DMS153 treated with DMSO at 0.1 percent for 48 hours (cell line): Measurements from ENCODE around the gene CELA1.

ENCODE experiments used
- DNase-seq: peaks from one replicate; lab custom pipeline; 2025; ENCODE audit not compliant: unreplicated experiment; lab: John Stamatoyannopoulos, UW

Gene CELA1

GRCh38 chr12:51346581-51346980 lies at the start of gene CELA1:
Gene CELA1, minus strand, starts transcription at chr12:51346679. Its CDS starts 41 bp downstream, at chr12:51346638.
- no peak for DNase-seq

DNA sequence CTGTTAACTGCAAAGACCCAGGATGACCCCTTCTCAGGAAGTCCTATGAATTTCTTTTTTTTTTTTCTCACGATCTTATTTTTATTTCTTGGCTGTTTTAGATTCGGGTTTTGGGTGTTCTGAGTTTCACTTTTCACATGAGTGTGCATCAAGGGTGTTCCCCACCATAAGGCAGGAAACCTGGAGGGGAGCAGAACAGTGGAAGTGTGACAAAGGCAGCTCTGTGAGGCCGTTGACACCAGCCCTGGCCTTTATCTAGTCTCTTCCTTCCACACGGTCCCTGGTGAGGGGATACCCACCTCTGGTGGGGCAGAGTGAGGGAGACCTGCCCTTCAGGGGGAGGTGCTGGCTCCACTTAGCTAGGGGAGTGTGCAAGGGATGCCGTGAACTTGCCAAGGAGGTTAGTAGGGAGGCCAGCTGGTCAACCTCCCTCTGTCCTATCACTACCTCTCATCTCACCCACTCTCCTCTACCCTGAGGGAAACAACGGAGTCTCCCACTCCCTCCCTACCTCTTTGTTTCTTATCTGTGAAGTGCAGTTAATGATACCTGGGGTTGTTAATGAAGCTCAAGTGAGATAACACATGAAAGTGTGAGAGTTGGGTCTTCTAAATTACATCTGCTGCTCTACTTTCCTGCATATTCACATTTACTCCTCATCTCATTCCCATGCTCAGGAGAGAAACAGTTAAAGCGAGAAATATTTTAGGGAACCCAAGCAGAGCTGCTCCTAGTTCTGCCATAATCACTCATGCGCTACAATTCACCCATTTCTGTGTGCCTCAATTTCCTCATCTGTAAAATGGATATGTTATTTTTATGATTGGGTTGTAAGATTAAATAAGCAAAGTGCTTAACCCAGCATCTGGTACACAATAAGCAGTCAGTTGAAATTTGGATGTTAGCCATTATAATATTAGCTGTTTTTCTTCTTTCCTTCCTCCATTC lies 49.1 kb upstream of the CELA1 start:
- DNase-seq = no peak

GRCh38 chr12:51393676-51394545 lies 47.4 kb upstream of the CELA1 start:
- DNase-seq = no peak

GRCh38 chr12:51392556-51393237 lies 46.2 kb upstream of the CELA1 start:
- no peak for DNase-seq

GRCh38 chr12:51391283-51392123 lies 45.0 kb upstream of the CELA1 start, which contains the start of gene GALNT6:
Gene GALNT6, minus strand, starts transcription at chr12:51391406. Its CDS starts 11,625 bp downstream, at chr12:51379781.
- DNase-seq = no peak

GRCh38 chr12:51390891-51391282 lies 44.4 kb upstream of the CELA1 start:
- DNase-seq = no peak

DNA sequence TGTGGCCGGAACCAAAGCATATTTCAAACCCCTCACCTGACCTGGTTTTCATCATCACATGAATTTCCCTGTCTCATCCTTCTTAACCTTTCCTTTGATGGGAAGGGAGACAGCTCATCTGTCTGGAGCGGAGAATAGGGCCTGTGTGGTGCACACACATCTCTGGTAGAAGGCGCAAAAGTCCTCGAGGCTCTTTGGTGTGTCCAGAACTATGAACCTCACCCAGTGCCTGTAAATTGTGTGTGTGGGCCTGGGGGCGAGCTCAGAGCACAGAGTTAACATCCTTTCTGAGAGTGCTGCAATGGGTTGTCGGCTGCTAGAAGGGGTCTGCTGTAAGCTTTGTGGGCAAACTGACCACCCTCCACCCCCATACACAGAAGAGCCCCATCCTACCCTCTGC lies 44.0 kb upstream of the CELA1 start:
- no peak for DNase-seq

DNA sequence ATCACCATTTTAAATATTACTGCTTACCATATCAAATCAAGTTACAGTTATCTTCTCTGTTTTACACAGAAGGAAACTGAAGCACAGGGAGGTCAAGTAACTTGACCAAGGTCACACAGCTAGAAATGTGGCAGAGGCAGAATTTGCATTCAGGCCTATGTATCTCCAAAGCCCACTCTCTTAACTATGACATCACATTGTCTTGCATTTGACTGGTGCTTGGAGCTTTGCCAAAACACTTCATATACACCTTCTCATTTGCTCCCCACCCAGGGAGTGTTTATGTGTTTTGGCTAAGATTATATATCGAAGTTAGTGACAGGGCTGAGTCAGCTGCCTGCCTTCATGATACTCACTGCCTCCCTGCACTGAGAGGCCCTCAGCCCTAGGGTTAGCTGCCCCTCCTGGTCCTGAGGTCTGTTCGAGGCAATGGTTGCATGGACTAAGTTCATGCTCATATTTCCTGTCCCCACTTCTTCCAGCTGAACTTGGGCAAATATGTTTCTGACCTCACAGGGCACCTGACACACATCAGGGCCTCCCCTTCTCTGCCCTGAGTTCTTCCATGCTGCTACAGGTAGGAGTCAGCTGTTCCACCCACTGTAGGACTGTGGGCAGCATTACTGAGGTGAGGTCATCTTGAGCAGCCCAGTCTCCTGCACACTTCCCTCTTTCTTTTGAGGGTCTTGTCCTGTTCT lies 43.0 kb upstream of the CELA1 start:
- no peak for DNase-seq

DNA sequence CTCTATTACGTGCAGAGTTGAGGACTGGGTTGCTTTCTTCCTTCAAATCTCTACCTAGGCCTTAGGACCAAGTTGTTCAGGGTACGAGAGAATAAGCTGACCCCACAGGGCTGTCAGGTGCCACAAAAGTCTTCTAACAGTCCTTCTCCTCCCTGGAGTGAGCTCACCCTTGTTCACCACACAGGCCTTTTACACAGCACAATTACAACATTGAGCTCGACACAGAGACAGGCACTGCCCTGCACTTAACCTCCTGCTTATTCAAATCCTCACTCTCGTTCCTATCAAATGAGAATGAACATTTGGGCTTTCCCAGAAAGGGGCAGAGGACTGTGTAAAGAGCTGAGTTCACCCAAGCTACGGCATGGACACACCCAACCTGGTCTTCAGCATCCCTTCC lies 42.4 kb upstream of the CELA1 start:
- no peak for DNase-seq

DNA sequence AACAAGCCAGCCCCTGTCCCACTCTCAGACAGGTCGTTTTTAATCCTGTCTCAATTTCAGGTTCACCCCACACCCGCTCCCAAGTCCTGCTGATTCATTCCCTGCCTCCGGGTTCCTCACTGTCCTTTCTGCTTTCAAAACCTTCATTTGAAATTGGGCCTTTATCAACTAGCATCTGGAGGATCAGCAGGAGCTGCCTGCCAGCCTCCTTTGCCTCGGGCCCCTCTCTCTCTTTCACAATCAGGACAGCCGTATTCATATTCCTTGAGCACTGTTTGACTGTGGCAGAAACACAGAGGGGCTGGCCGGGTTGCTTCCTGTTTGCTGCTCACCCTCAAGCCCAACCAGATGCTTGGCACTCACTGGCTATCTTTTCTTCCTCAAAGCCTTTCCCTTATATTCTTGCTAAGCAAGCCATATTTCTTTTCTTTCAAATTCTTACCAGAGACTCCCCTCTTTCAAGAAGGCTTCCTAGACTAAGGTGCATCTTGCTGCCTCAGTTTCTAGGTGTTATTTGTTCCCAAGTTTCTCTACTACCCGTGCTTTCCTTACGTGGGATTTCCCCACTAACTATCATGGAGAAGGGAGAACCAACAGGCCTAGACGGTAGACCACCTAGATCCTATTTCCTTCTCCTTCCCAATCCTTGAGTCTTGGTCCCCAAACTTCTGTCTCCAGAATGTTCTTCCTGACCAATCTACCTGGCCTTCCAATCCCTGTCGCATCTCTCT lies 41.8 kb upstream of the CELA1 start:
- DNase-seq = no peak

- DNase-seq = no peak
Observed at GRCh38 chr12:51386351-51386750, 39.9 kb upstream of the CELA1 start.

DNA sequence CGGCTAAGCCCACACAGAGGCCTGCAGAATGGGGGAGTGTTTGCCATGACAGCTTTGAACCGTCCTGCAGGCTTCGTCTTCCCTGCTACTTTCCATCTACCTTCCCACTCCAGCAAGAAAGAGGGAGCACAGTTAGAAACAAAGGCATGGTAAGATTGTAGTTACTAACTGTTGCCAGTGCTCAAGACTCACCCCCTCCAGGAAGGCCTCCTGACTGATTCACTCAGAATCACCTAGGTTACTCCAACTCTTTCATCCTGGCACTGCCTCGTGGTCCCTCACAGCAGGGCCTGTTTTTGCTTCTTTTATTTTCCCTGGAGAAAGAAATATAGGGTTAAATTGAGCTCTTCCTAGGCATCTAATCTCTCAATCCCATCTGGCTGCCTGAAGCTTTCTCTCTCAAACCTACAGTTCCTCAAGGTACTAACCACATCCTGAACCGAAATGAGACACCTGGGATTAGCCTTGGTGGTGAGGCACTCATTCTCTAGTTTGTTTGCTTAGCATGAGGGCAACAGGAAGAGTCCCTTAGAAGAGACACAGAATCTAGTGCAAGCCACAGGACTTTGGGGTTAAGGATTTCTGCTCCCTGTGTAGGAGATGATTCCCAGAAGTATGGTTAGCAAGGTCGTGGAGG lies 36.9 kb upstream of the CELA1 start:
- no peak for DNase-seq

GRCh38 chr12:51382173-51382572 lies 35.7 kb upstream of the CELA1 start:
- no peak for DNase-seq

DNA sequence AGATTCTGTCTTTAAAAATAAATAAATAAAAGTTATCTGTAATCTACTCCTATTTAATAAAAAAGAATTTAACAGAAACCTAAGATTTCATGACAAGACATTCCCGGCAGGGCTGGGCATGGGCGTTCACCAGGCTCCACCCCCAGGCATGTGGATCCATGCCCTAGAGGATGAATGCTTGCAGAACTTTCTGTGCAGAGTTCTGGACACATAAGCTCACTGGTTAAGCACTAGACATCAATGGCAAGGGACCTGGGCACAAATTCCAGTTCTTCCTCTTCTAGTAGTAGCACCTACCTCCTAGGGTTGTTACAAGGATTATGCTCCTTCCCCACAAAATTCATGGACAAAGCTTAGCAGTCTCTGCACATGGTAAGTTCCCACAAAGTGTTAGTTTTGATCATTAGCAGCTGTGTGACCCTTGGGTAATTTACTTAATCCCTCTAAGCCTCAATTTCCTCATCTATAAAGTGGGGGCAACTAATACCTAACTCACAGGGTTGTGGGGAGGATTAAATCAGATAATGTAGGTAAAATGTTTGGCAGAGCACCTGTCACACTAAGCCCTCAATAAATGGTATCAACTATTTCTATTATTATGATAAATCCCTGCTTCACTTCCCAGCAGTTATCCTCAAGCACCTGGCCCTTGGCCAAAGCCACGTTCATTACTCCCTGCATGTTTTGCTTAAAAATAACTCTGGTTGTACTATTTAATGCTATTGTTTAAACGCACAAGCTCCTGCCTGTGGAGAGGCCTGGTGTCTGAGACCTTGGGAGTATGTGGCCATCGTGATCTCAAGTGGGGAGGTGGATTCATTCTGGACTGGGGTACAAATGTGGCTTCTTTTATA lies 35.0 kb upstream of the CELA1 start:
- DNase-seq = no peak

- no peak for DNase-seq
Observed at GRCh38 chr12:51379571-51379970, 33.1 kb upstream of the CELA1 start.

GRCh38 chr12:51378749-51379148 lies 32.3 kb upstream of the CELA1 start:
- DNase-seq = no peak

DNA sequence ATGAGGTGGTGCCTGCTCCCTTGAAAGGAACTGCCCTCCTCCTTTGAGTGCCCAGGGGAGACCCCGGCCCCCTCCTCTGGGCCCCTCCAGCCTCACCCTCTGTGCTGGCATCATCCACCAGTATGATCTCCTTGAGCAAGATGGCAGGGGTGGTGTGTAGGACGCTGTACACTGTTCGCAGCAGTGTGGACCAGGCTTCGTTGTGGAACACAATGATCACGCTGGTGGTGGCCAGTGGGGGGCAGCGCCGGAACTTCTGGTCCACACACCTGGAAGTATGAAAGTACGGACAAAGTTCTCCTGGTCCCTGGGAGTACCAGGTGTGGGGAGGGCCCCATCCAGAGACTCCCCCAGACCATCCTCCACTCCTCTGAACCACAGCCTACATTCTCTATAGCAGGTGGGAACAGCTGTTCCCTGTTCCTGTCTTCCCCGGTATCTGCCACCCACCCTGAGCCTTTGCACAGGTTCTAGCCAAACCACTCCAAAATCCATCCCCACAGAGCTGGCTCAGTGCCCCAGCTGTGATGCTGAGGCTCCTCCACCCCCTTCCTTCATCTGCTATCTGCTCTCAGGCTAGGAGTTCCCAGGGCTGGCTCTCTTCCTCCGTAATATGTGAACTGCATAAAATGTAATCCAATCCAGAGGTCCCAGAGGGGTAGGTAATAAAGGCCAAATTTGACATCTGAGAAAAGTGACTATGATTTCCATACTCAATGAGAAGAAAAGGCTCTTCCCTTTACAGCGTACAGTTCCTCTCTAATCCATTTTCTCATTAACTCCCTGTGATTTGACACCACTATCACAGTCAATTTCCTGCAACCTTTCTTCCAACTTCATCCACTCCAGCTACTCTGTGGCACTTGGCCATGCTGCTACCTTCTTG lies 30.9 kb upstream of the CELA1 start:
- no peak for DNase-seq
